ENCODE measurements around the gene ZNF771.
"Not testable (repeated sequence)": the region's sequence is repeated elsewhere in the genome, so short reads cannot be mapped to it uniquely, and the experiment has no call there.

ZNF771 gene

GRCh38 chr16:30376461-30376902 lies 30.9 kb upstream of the ZNF771 start:
- no peak for DNase-seq

GRCh38 chr16:30377050-30377811 lies 30.2 kb upstream of the ZNF771 start:
- DNase-seq: no peak

GRCh38 chr16:30377812-30378235 lies 29.6 kb upstream of the ZNF771 start:
- peak; percentile 86 for DNase-seq

GRCh38 chr16:30378236-30379157 lies 28.9 kb upstream of the ZNF771 start:
- peak; percentile 99 for DNase-seq

- no peak for DNase-seq
These were observed 28.1 kb upstream of the ZNF771 start for GRCh38 chr16:30379158-30379783.

GRCh38 chr16:30380072-30380802 lies 27.2 kb upstream of the ZNF771 start:
- DNase-seq: no peak

- DNase-seq: no peak
These were observed 26.6 kb upstream of the ZNF771 start for GRCh38 chr16:30380803-30381208.

GRCh38 chr16:30381291-30382041 lies 25.9 kb upstream of the ZNF771 start:
- no peak for DNase-seq

- peak; percentile 41 for DNase-seq
These were observed 25.1 kb upstream of the ZNF771 start, which contains the start of gene SEPTIN1 for GRCh38 chr16:30382111-30382881. TSS of gene SEPTIN1 (minus strand) at chr16:30382561. CDS start at chr16:30382542, 19 bp downstream.

- DNase-seq: no peak
These were observed 23.9 kb upstream of the ZNF771 start for GRCh38 chr16:30383521-30383920.

- DNase-seq: no peak
These were observed 12.7 kb upstream of the ZNF771 start for GRCh38 chr16:30394592-30395154.

- DNase-seq: no peak
These were observed 12.0 kb upstream of the ZNF771 start, which contains the start of gene ZNF48 for GRCh38 chr16:30395155-30395991. TSS of gene ZNF48 (plus strand) at chr16:30395420. CDS start at chr16:30395795, 375 bp downstream.

- DNase-seq: no peak
These were observed 11.3 kb upstream of the ZNF771 start for GRCh38 chr16:30395992-30396585.

GRCh38 chr16:30396627-30397026 lies 10.8 kb upstream of the ZNF771 start:
- DNase-seq: not testable (repeated sequence)

- DNase-seq: no peak
These were observed 10.3 kb upstream of the ZNF771 start for GRCh38 chr16:30397056-30397455.

GRCh38 chr16:30397776-30398660 lies 9.4 kb upstream of the ZNF771 start:
- no peak for DNase-seq

GRCh38 chr16:30398661-30399434 lies 8.6 kb upstream of the ZNF771 start:
- no peak for DNase-seq
